Neural cell (in vitro differentiated cells): Measurements from ENCODE around the gene P2RX3.

Experiments used
- POLR2AphosphoS5 ChIP-seq: IDR thresholded peaks from 2 replicates; pipeline ENCODE4 v1.6.1; 2012
- SMC3 ChIP-seq: fragments of 450-650 bp; conservative IDR thresholded peaks from 2 replicates; pipeline ENCODE4 v1.6.1; 2014; ENCODE audit warnings: antibody characterized with exemption, mild to moderate bottlenecking, moderate library complexity; ENCODE audit not compliant: poor library complexity
- TF ChIP-seq, protein P1 (sequence below): fragments of 450-650 bp; IDR thresholded peaks from 2 replicates; pipeline ENCODE4 v1.5.1; 2014; ENCODE audit warnings: antibody characterized with exemption, mild to moderate bottlenecking, moderate library complexity; ENCODE audit not compliant: poor library complexity, severe bottlenecking
- TF ChIP-seq, protein P2 (sequence below): IDR thresholded peaks from 2 replicates; pipeline ENCODE4 v1.6.1; 2012; ENCODE audit warnings: borderline replicate concordance

DNA sequence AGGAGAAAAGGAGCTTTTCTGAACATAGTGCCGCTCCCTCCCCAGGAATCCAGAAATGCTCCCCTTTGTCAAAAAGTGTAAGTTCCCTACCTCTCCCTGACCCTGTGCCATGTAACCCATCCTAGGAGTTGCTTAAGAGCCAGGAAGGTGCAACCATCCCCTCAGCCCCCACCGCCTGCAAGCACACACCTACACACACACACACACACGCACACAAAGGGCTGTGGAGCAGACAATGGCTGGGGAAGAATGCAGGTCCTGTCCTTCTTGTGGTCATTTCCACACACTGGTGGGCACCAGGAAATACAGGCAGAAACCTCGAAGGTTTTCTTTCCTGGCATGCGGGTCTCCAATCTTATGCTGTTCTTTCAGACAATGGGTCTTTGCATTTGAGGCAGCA lies 1.2 kb downstream of the P2RX3 start:
- no peak for TF ChIP-seq SMC3
- TF ChIP-seq, protein P1, sequence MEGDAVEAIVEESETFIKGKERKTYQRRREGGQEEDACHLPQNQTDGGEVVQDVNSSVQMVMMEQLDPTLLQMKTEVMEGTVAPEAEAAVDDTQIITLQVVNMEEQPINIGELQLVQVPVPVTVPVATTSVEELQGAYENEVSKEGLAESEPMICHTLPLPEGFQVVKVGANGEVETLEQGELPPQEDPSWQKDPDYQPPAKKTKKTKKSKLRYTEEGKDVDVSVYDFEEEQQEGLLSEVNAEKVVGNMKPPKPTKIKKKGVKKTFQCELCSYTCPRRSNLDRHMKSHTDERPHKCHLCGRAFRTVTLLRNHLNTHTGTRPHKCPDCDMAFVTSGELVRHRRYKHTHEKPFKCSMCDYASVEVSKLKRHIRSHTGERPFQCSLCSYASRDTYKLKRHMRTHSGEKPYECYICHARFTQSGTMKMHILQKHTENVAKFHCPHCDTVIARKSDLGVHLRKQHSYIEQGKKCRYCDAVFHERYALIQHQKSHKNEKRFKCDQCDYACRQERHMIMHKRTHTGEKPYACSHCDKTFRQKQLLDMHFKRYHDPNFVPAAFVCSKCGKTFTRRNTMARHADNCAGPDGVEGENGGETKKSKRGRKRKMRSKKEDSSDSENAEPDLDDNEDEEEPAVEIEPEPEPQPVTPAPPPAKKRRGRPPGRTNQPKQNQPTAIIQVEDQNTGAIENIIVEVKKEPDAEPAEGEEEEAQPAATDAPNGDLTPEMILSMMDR: no peak
- TF ChIP-seq POLR2AphosphoS5: no peak
- TF ChIP-seq, protein P2, sequence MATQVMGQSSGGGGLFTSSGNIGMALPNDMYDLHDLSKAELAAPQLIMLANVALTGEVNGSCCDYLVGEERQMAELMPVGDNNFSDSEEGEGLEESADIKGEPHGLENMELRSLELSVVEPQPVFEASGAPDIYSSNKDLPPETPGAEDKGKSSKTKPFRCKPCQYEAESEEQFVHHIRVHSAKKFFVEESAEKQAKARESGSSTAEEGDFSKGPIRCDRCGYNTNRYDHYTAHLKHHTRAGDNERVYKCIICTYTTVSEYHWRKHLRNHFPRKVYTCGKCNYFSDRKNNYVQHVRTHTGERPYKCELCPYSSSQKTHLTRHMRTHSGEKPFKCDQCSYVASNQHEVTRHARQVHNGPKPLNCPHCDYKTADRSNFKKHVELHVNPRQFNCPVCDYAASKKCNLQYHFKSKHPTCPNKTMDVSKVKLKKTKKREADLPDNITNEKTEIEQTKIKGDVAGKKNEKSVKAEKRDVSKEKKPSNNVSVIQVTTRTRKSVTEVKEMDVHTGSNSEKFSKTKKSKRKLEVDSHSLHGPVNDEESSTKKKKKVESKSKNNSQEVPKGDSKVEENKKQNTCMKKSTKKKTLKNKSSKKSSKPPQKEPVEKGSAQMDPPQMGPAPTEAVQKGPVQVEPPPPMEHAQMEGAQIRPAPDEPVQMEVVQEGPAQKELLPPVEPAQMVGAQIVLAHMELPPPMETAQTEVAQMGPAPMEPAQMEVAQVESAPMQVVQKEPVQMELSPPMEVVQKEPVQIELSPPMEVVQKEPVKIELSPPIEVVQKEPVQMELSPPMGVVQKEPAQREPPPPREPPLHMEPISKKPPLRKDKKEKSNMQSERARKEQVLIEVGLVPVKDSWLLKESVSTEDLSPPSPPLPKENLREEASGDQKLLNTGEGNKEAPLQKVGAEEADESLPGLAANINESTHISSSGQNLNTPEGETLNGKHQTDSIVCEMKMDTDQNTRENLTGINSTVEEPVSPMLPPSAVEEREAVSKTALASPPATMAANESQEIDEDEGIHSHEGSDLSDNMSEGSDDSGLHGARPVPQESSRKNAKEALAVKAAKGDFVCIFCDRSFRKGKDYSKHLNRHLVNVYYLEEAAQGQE: no peak
